K562 (cell line): ENCODE measurements around the gene QRICH1. TPM values are rescaled to one million over a fixed set of nuclear protein-coding genes. Genes with fewer than 3 reads are reported as not detected.

Source experiments
- CBFB ChIP-seq: sonication (generic); formaldehyde crosslinking; IDR thresholded peaks from 2 replicates; pipeline ENCODE4 v1.4.0; 2020; ENCODE audit warnings: mild to moderate bottlenecking, missing genetic modification reagents
- CC2D1A ChIP-seq: fragments of 450-650 bp; IDR thresholded peaks from 2 replicates; pipeline ENCODE4 v1.6.1; 2017; ENCODE audit warnings: mild to moderate bottlenecking
- EHMT2 ChIP-seq: fragments of 450-650 bp; IDR thresholded peaks from 2 replicates; pipeline ENCODE4 v1.6.1; 2018; ENCODE audit warnings: antibody characterized with exemption
- ELF2 ChIP-seq: fragments of 250-450 bp; sonication (Bioruptor Pico); IDR thresholded peaks from 2 replicates; pipeline ENCODE4 v1.5.0; 2021; ENCODE audit warnings: mild to moderate bottlenecking
- FOSL1 ChIP-seq: fragments of 200-800 bp; sonication (Bioruptor generic); conservative IDR thresholded peaks from 2 replicates; pipeline ENCODE4 v1.6.1; 2016; ENCODE audit warnings: missing genetic modification characterization, missing compliant biosample characterization
- GTF2F1 ChIP-seq: IDR thresholded peaks from 2 replicates; pipeline ENCODE4 v1.6.1; 2011; ENCODE audit warnings: low read depth, low read length, improper control_type of control experiment
- HDAC3 ChIP-seq: fragments of 450-650 bp; IDR thresholded peaks from 2 replicates; pipeline ENCODE4 v1.6.1; 2018; ENCODE audit warnings: borderline replicate concordance, mild to moderate bottlenecking, moderate library complexity; ENCODE audit not compliant: partially characterized antibody
- KLF16 ChIP-seq: IDR thresholded peaks from 2 replicates; pipeline ENCODE4 v1.6.1; 2016; ENCODE audit warnings: antibody characterized with exemption
- MEIS2 ChIP-seq: fragments of 450-650 bp; IDR thresholded peaks from 2 replicates; pipeline ENCODE4 v1.6.1; 2014; ENCODE audit warnings: mild to moderate bottlenecking; ENCODE audit not compliant: partially characterized antibody
- MITF ChIP-seq: IDR thresholded peaks from 2 replicates; pipeline ENCODE4 v1.6.1; 2014; ENCODE audit warnings: antibody characterized with exemption
- NR2C1 ChIP-seq, 2 experiments: fragments of 450-650 bp; IDR thresholded peaks; 2 replicates each; pipeline ENCODE4 v1.6.1; 2017; ENCODE audit warnings: mild to moderate bottlenecking in 2 of 2, antibody characterized with exemption in 1 of 2, inconsistent platforms in 1 of 2, missing compliant biosample characterization in 1 of 2, missing genetic modification characterization in 1 of 2
- PML ChIP-seq: IDR thresholded peaks from 2 replicates; pipeline ENCODE4 v1.6.1; 2012; ENCODE audit warnings: low read length, inconsistent platforms
- POLR2A ChIP-seq: fragments of 450-650 bp; conservative IDR thresholded peaks from 2 replicates; pipeline ENCODE4 v1.6.1; 2016
- RBBP5 ChIP-seq: fragments of 200-600 bp; sonication (generic); IDR thresholded peaks from 2 replicates; pipeline ENCODE4 v1.6.1; 2012; ENCODE audit warnings: borderline replicate concordance, mild to moderate bottlenecking, low read length, control low read depth, inconsistent platforms; ENCODE audit not compliant: insufficient read depth, poor library complexity, severe bottlenecking
- RBM15 ChIP-seq: fragments of 200-400 bp; formaldehyde crosslinking; IDR thresholded peaks from 2 replicates; pipeline ENCODE4 v1.6.1; 2018; ENCODE audit warnings: mild to moderate bottlenecking, low read length, moderate library complexity; ENCODE audit not compliant: insufficient read depth
- WHSC1 ChIP-seq: IDR thresholded peaks from one replicate; pipeline ENCODE4 v1.6.1; 2012; ENCODE audit warnings: low read length, control low read depth, inconsistent platforms
- ZEB2 ChIP-seq: fragments of 450-650 bp; IDR thresholded peaks from 2 replicates; pipeline ENCODE4 v1.6.1; 2016
- ZFP1 ChIP-seq: fragments of 450-650 bp; formaldehyde crosslinking; IDR thresholded peaks from 2 replicates; pipeline ENCODE4 v1.4.0; 2020; ENCODE audit warnings: mild to moderate bottlenecking, mixed read lengths
- ZNF224 ChIP-seq: sonication (generic); formaldehyde crosslinking; IDR thresholded peaks from 2 replicates; pipeline ENCODE4 v1.8.0; 2022; ENCODE audit warnings: mild to moderate bottlenecking, missing genetic modification reagents
- ZNF232 ChIP-seq: sonication (generic); formaldehyde crosslinking; IDR thresholded peaks from 2 replicates; pipeline ENCODE4 v1.8.0; 2022; ENCODE audit warnings: mild to moderate bottlenecking, missing genetic modification reagents
- ZNF274 ChIP-seq: IDR thresholded peaks from 2 replicates; pipeline ENCODE4 v1.6.1; 2011; ENCODE audit warnings: low read depth, mild to moderate bottlenecking, low read length, moderate library complexity, borderline replicate concordance
- ZNF592 ChIP-seq: fragments of 450-650 bp; IDR thresholded peaks from 2 replicates; pipeline ENCODE4 v1.6.1; 2017; ENCODE audit warnings: antibody characterized with exemption, mild to moderate bottlenecking
- ZNF639 ChIP-seq, 2 experiments: fragments of 200-800 bp in 1 of 2; sonication (Bioruptor generic) in 1 of 2; sonication (generic) in 1 of 2; formaldehyde crosslinking in 1 of 2; IDR thresholded peaks in 1 of 2; conservative IDR thresholded peaks in 1 of 2; 2 replicates each; pipeline versions ENCODE4 v1.5.0 to v1.6.1; 2016 to 2020; ENCODE audit warnings: missing compliant biosample characterization in 1 of 2, missing genetic modification characterization in 1 of 2, missing genetic modification reagents in 1 of 2
- polyA plus RNA-seq, 8 experiments: library from polyadenylated mRNA; depleted of rRNA in 4 of 8; stranded (reverse) in 5 of 8; unstranded in 3 of 8; fragments of >200 nt; fragmentation: Nextera tagmentation in 2 of 8; fragmentation: Illumina TruSeq in 1 of 8; extraction: Ambion mirVana in 2 of 8; extraction: Trizol in 1 of 8; gene quantifications; 2 replicates each; pipeline versions ENCODE4 v1.2.1 to v1.2.3, GENCODE V29; 2011 to 2014; ENCODE audit warnings: inconsistent platforms in 1 of 8, missing spikeins in 1 of 8
- total RNA-seq, 7 experiments: library from RNA; depleted of rRNA in 6 of 7; stranded (reverse); fragments of >200 nt in 6 of 7; fragmentation: Illumina TruSeq in 2 of 7; extraction: Trizol in 2 of 7; gene quantifications; 2 replicates each; pipeline versions ENCODE4 v1.2.1 to v1.2.3, GENCODE V29; 2011 to 2021; ENCODE audit warnings: low replicate concordance in 1 of 7

Gene QRICH1
- total and polyA plus RNA-seq, 9 of the 15 experiments (the other 6 are each of a cell fraction or from before 2014, with no cell fraction given), result 20.1 to 99.2 (median 56.7) TPM

- TF ChIP-seq KLF16 (no peak), ZNF232 (CRISPR knock-in tag) (no peak), ZNF639 (CRISPR knock-in tag; conservative IDR thresholded peaks at IDR 0.05 in 1 of 2, IDR thresholded peaks at IDR 0.05 in 1 of 2) (no peak), GTF2F1 (no peak), FOSL1 (tag) (no peak), ZEB2 (peak; percentile 73), RBBP5 (peak; percentile 59), ZFP1 (CRISPR knock-in tag) (no peak), EHMT2 (no peak), CBFB (CRISPR knock-in tag) (no peak), HDAC3 (no peak), PML (no peak), CC2D1A (no peak), WHSC1 (no peak), ZNF274 (no peak), NR2C1 (IDR thresholded peaks at IDR 0.05) (no peak), NR2C1 (tag; IDR thresholded peaks at IDR 0.05) (no peak), ELF2 (0 out of 2 replicates have a peak, but pooled peaks have one; percentile 62), ZNF224 (CRISPR knock-in tag) (no peak), MITF (no peak), POLR2A (peak; percentile 43), RBM15 (no peak), ZNF592 (no peak), MEIS2 (no peak)
Measured at GRCh38 chr3:49017971-49018706, 75.7 kb downstream of the QRICH1 start, which contains the start of gene DALRD3 (continued).
